Trophoblast cell (in vitro differentiated cells and primary cell): ENCODE results near the gene ME1.

Experiments used
- DNase-seq, 2 donors: peaks; one replicate each; pipeline ENCODE4 v3.0.0-alpha.2; 2016
- H2AFZ ChIP-seq: 2 replicates; pipeline ENCODE4 v1.6.1; 2013; ENCODE audit warnings: low read length, moderate library complexity, mild to moderate bottlenecking; ENCODE audit not compliant: insufficient read depth, poor library complexity
- H2AK5ac ChIP-seq: 2 replicates; pipeline ENCODE4 v1.6.1; 2013; ENCODE audit warnings: mild to moderate bottlenecking, low read length
- H2BK120ac ChIP-seq: 2 replicates; pipeline ENCODE4 v1.6.1; 2013; ENCODE audit warnings: low read length, mild to moderate bottlenecking, moderate library complexity; ENCODE audit not compliant: insufficient read depth, poor library complexity
- H2BK12ac ChIP-seq: 2 replicates; pipeline ENCODE4 v1.6.1; 2013; ENCODE audit warnings: mild to moderate bottlenecking, low read length, moderate library complexity
- H2BK5ac ChIP-seq: 2 replicates; pipeline ENCODE4 v1.6.1; 2013; ENCODE audit warnings: low read length, low read depth, moderate library complexity, mild to moderate bottlenecking; ENCODE audit not compliant: poor library complexity
- H3K14ac ChIP-seq: 2 replicates; pipeline ENCODE4 v1.6.1; 2013; ENCODE audit warnings: mild to moderate bottlenecking, low read length
- H3K18ac ChIP-seq: 2 replicates; pipeline ENCODE4 v1.6.1; 2013; ENCODE audit warnings: mild to moderate bottlenecking, low read length
- H3K23ac ChIP-seq: 2 replicates; pipeline ENCODE4 v1.6.1; 2013; ENCODE audit warnings: low read length
- H3K27ac ChIP-seq: 2 replicates; pipeline ENCODE4 v1.5.1; 2013; ENCODE audit warnings: low read depth, mild to moderate bottlenecking, inconsistent platforms, low read length, moderate library complexity
- H3K27me3 ChIP-seq: 2 replicates; pipeline ENCODE4 v1.6.1; 2013; ENCODE audit warnings: inconsistent platforms, mild to moderate bottlenecking, low read length, moderate library complexity; ENCODE audit not compliant: insufficient read depth
- H3K36me3 ChIP-seq, 2 experiments: 1 replicate in 1 of 2; 2 replicates in 1 of 2; pipeline ENCODE4 v1.6.1; 2013; ENCODE audit warnings: low read length in 2 of 2, mild to moderate bottlenecking in 2 of 2, moderate library complexity in 1 of 2; ENCODE audit not compliant: insufficient read depth in 2 of 2, control insufficient read depth in 1 of 2
- H3K4ac ChIP-seq: 2 replicates; pipeline ENCODE4 v1.6.1; 2013; ENCODE audit warnings: low read depth, mild to moderate bottlenecking, low read length, moderate library complexity
- H3K4me1 ChIP-seq, 2 experiments: 1 replicate in 1 of 2; 2 replicates in 1 of 2; pipeline ENCODE4 v1.6.1; 2013; ENCODE audit warnings: low read length in 2 of 2, mild to moderate bottlenecking in 2 of 2, moderate library complexity in 1 of 2; ENCODE audit not compliant: insufficient read depth in 2 of 2, control insufficient read depth in 1 of 2
- H3K4me2 ChIP-seq: 2 replicates; pipeline ENCODE4 v1.6.1; 2013; ENCODE audit warnings: inconsistent platforms, mild to moderate bottlenecking, low read length, moderate library complexity
- H3K4me3 ChIP-seq: 2 replicates; pipeline ENCODE4 v1.5.1; 2013; ENCODE audit warnings: mild to moderate bottlenecking, low read depth, low read length, inconsistent platforms
- H3K79me1 ChIP-seq: one replicate; pipeline ENCODE4 v1.6.1; 2013; ENCODE audit warnings: low read length
- H3K79me2 ChIP-seq: 2 replicates; pipeline ENCODE4 v1.6.1; 2013; ENCODE audit warnings: low read length, mild to moderate bottlenecking; ENCODE audit not compliant: control insufficient read depth, insufficient read depth, poor library complexity
- H3K9ac ChIP-seq: 2 replicates; pipeline ENCODE4 v1.6.1; 2013; ENCODE audit warnings: mild to moderate bottlenecking, low read length
- H3K9me3 ChIP-seq: 2 replicates; pipeline ENCODE4 v1.6.1; 2013; ENCODE audit warnings: low read depth, mild to moderate bottlenecking, control low read depth, inconsistent platforms, low read length; ENCODE audit not compliant: insufficient read depth
- H4K12ac ChIP-seq: 2 replicates; pipeline ENCODE4 v1.6.1; 2013; ENCODE audit warnings: low read depth, mild to moderate bottlenecking, low read length, moderate library complexity
- H4K8ac ChIP-seq: 2 replicates; pipeline ENCODE4 v1.6.1; 2013; ENCODE audit warnings: low read depth, mild to moderate bottlenecking, low read length, moderate library complexity
- H4K91ac ChIP-seq: one replicate; pipeline ENCODE4 v1.6.1; 2013; ENCODE audit warnings: low read depth, mild to moderate bottlenecking, low read length, moderate library complexity
- WGBS: extraction: QIAGEN DNeasy Blood & Tissue Kit; methylation state at CpG from one replicate; pipeline ENCODE4 v1.1.7; 2013; ENCODE audit warnings: missing lambda C conversion rate; ENCODE audit not compliant: insufficient read length, insufficient coverage; ENCODE audit errors: extremely low coverage; 5-methylcytosine and 5-hydroxymethylcytosine counted together

The ME1 gene

DNA sequence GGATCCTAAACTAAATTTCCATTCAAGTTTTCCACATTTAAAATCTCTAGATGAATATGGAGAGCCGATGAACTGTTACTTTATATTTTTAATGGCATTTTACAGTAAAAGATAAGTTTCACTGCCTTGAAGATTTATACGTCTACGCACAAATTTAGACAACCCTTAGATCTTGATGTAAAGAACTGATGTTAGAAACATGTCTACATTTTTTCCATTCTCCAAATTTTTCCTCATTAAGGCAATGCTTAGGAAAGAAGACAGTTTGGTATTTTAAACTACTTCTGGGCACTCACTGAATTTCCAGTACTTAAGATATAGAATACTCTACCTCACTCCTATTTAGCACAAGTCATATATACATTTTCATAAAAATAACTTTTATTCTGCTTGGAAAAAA, 45.4 kb downstream of the ME1 start:
- WGBS: no CpG with 5 or more reads among the region's 3 CpGs
- Histone ChIP-seq H3K36me3 (no peaks in the 10 kb centered on the region), H3K4me3 (no peak overlapping the region), H3K27ac (no peak overlapping the region), H3K23ac (no peak overlapping the region), H3K79me1 (no peaks in the 10 kb centered on the region), H3K9me3 (no peaks in the 10 kb centered on the region), H2BK5ac (no peak overlapping the region), H3K79me2 (no peaks in the 10 kb centered on the region), H3K4me2 (no peak overlapping the region), H2AK5ac (no peak overlapping the region), H4K8ac (no peak overlapping the region), H2BK120ac (no peak overlapping the region), H3K14ac (no peak overlapping the region), H4K12ac (no peak overlapping the region), H4K91ac (no peak overlapping the region), H3K4me1 (no peaks in the 10 kb centered on the region), H3K9ac (no peak overlapping the region), H2BK12ac (no peak overlapping the region), H3K4ac (no peak overlapping the region), H2AFZ (no peak overlapping the region), H3K27me3 (no peaks in the 10 kb centered on the region), H3K18ac (no peak overlapping the region)
- peak in 1 of 2 donors; percentile 38 for DNase-seq

- no peak overlapping the region for H3K27ac ChIP-seq
- no peak overlapping the region for H3K14ac ChIP-seq
- no peak overlapping the region for H2AK5ac ChIP-seq
- H3K18ac ChIP-seq: no peak overlapping the region
- H3K9me3 ChIP-seq: no peaks in the 10 kb centered on the region
- no peak overlapping the region for H2BK120ac ChIP-seq
- no peak overlapping the region for H3K4ac ChIP-seq
- H3K23ac ChIP-seq: no peak overlapping the region
- no peak for DNase-seq
- no peak overlapping the region for H2BK5ac ChIP-seq
- H3K79me1 ChIP-seq: no peaks in the 10 kb centered on the region
- H3K4me1 ChIP-seq: no peaks in the 10 kb centered on the region
- H3K27me3 ChIP-seq: no peaks in the 10 kb centered on the region
- no peak overlapping the region for H4K12ac ChIP-seq
- H3K36me3 ChIP-seq: no peaks in the 10 kb centered on the region
- H2AFZ ChIP-seq: no peak overlapping the region
- H2BK12ac ChIP-seq: no peak overlapping the region
- H3K4me2 ChIP-seq: no peak overlapping the region
- no peak overlapping the region for H3K9ac ChIP-seq
- no peaks in the 10 kb centered on the region for H3K79me2 ChIP-seq
- no peak overlapping the region for H4K8ac ChIP-seq
- H3K4me3 ChIP-seq: no peak overlapping the region
- no peak overlapping the region for H4K91ac ChIP-seq
Observed at GRCh38 chr6:83384751-83385150, 46.1 kb downstream of the ME1 start.

GRCh38 chr6:83381949-83382348, 48.9 kb downstream of the ME1 start:
- no peaks in the 10 kb centered on the region for H3K4me1 ChIP-seq
- H2BK12ac ChIP-seq: no peak overlapping the region
- no peaks in the 10 kb centered on the region for H3K79me2 ChIP-seq
- no peak overlapping the region for H2AFZ ChIP-seq
- H4K91ac ChIP-seq: no peak overlapping the region
- H2AK5ac ChIP-seq: no peak overlapping the region
- H3K9me3 ChIP-seq: no peaks in the 10 kb centered on the region
- no peak overlapping the region for H4K12ac ChIP-seq
- no peak overlapping the region for H3K4me2 ChIP-seq
- DNase-seq: no peak
- H3K4ac ChIP-seq: no peak overlapping the region
- H3K14ac ChIP-seq: no peak overlapping the region
- no peak overlapping the region for H2BK120ac ChIP-seq
- H3K36me3 ChIP-seq: no peaks in the 10 kb centered on the region
- H4K8ac ChIP-seq: no peak overlapping the region
- H3K23ac ChIP-seq: no peak overlapping the region
- no peak overlapping the region for H3K9ac ChIP-seq
- H3K27ac ChIP-seq: no peak overlapping the region
- no peak overlapping the region for H3K4me3 ChIP-seq
- no peaks in the 10 kb centered on the region for H3K79me1 ChIP-seq
- no peak overlapping the region for H2BK5ac ChIP-seq
- no peaks in the 10 kb centered on the region for H3K27me3 ChIP-seq
- H3K18ac ChIP-seq: no peak overlapping the region
- WGBS: no CpG with 5 or more reads among the region's 2 CpGs

GRCh38 chr6:83378621-83379388, 52.0 kb downstream of the ME1 start:
- no peak overlapping the region for H3K9ac ChIP-seq
- H4K12ac ChIP-seq: no peak overlapping the region
- no peak overlapping the region for H4K8ac ChIP-seq

More at GRCh38 chr6:83378621-83379388, 52.0 kb downstream of the ME1 start:
- no peak overlapping the region for H3K14ac ChIP-seq
- H3K79me2 ChIP-seq: no peaks in the 10 kb centered on the region
- no peak overlapping the region for H3K18ac ChIP-seq
- no peak overlapping the region for H3K4me2 ChIP-seq
- H3K9me3 ChIP-seq: no peaks in the 10 kb centered on the region
- H2BK12ac ChIP-seq: no peak overlapping the region
- no peaks in the 10 kb centered on the region for H3K36me3 ChIP-seq
- no peak overlapping the region for H3K27ac ChIP-seq
- H3K79me1 ChIP-seq: no peaks in the 10 kb centered on the region
- no peak overlapping the region for H3K4me3 ChIP-seq
- no peak overlapping the region for H2BK5ac ChIP-seq
- no peak overlapping the region for H4K91ac ChIP-seq
- H2AFZ ChIP-seq: no peak overlapping the region
- no peaks in the 10 kb centered on the region for H3K4me1 ChIP-seq
- no peaks in the 10 kb centered on the region for H3K27me3 ChIP-seq
- no peak overlapping the region for H2BK120ac ChIP-seq
- H3K23ac ChIP-seq: no peak overlapping the region
- no peak overlapping the region for H3K4ac ChIP-seq
- no peak for DNase-seq
- H2AK5ac ChIP-seq: no peak overlapping the region
